Measurements from ENCODE around the gene UBLCP1. TPM values are rescaled to one million over a fixed set of nuclear protein-coding genes. Genes with fewer than 3 reads are reported as not detected.

Gene UBLCP1
- total and polyA plus RNA-seq, 2 of the 8 experiments (the other 6 are each of a cell fraction or from before 2014, with no cell fraction given): 13.0 to 40.9 TPM

GRCh38 chr5:159214486-159215271 lies 48.4 kb upstream of the UBLCP1 start:
- H3K9ac ChIP-seq (replicated peaks in 1 of 4; ENCODE audit: extremely low read depth in 1 of 4, low read depth in 3 of 4, low read length in 3 of 4): no peak overlapping the region
- H3K4ac ChIP-seq (replicated peaks; ENCODE audit: insufficient read length, low read depth, low read length): no peak overlapping the region
- no peak overlapping the region for H3K14ac ChIP-seq (ENCODE audit: insufficient read length)
- H3K23me2 ChIP-seq (ENCODE audit: low read depth, low read length): peaks cover 6% of the 10 kb centered on the region
- no peaks in the 10 kb centered on the region for H3K79me2 ChIP-seq (ENCODE audit: control insufficient read depth in 1 of 2, insufficient read depth in 2 of 2, low read length in 2 of 2)
- H3K9me3 ChIP-seq (ENCODE audit: insufficient read depth in 2 of 2, low read depth in 1 of 2, low read length in 1 of 2): no peaks in the 10 kb centered on the region
- no peak overlapping the region for H4K5ac ChIP-seq (ENCODE audit: insufficient read length, low read depth, low read length)
- H3K4me2 ChIP-seq (ENCODE audit: insufficient read depth in 1 of 2, low read depth in 2 of 2, low read length in 2 of 2): no peak overlapping the region
- no peak overlapping the region for H3K27ac ChIP-seq (ENCODE audit: low read depth, low read length)
- no peak overlapping the region for H3K18ac ChIP-seq (ENCODE audit: extremely low read depth, low read length)
- H2BK12ac ChIP-seq (ENCODE audit: low read depth, low read length): no peak overlapping the region
- no peak overlapping the region for H3K4me3 ChIP-seq (ENCODE audit: extremely low read depth in 1 of 4, insufficient read depth in 2 of 4, low read depth in 3 of 4, low read length in 4 of 4)
- 79% methylated on average over 2 of the region's 2 CpGs; no CpG with 5 or more reads in 1 of the 2 experiments for WGBS, 2 experiments (ENCODE audit: extremely low coverage in 1 of 2, insufficient coverage in 1 of 2, insufficient read length in 1 of 2, insufficient replicate concordance in 2 of 2, low coverage in 1 of 2, low lambda C conversion rate in 2 of 2, missing lambda C conversion rate in 1 of 2)
- no peaks in the 10 kb centered on the region for H3K79me1 ChIP-seq (ENCODE audit: low read depth, low read length)
- no peak overlapping the region for H2BK5ac ChIP-seq (ENCODE audit: low read depth, low read length)
- H3K4me1 ChIP-seq (replicated peaks in 1 of 4; ENCODE audit: control insufficient read depth in 3 of 4, insufficient read depth in 4 of 4, low read length in 3 of 4): peaks cover 1 to 9% (median 2%) of the 10 kb centered on the region in 4 experiments; a peak in 4 of 7 replicates
- H2BK20ac ChIP-seq (ENCODE audit: low read length): no peak overlapping the region
- FAIRE-seq (no peak), DNase-seq (ENCODE audit: low read depth in 1 of 2, low spot score in 2 of 2) (no peak)
- no peak overlapping the region for H3K23ac ChIP-seq (ENCODE audit: insufficient read length)
- POLR2A ChIA-PET (ENCODE audit: partially characterized antibody): no interaction called here
- no peak overlapping the region for H4K91ac ChIP-seq (replicated peaks; ENCODE audit: insufficient read length, low read length)
- peaks cover 0 to 5% (median 1%) of the 10 kb centered on the region in 4 experiments; a peak in 3 of 7 replicates for H3K27me3 ChIP-seq (replicated peaks in 1 of 4; ENCODE audit: control insufficient read depth in 3 of 4, extremely low read depth in 1 of 4, insufficient read depth in 3 of 4, low read length in 3 of 4)
- no peak overlapping the region for H2BK15ac ChIP-seq (ENCODE audit: low read length)
- no peak overlapping the region for H2AFZ ChIP-seq (ENCODE audit: low read length)
- no peaks in the 10 kb centered on the region for H3K36me3 ChIP-seq (ENCODE audit: control insufficient read depth in 2 of 4, insufficient read depth in 4 of 4, low read length in 3 of 4)
- no peak overlapping the region for H2BK120ac ChIP-seq (replicated peaks; ENCODE audit: low read depth, low read length)
- H4K20me1 ChIP-seq (replicated peaks in 1 of 2; ENCODE audit: control insufficient read depth in 1 of 2, insufficient read depth in 2 of 2, low read length in 2 of 2): no peaks in the 10 kb centered on the region
- H2AK5ac ChIP-seq (ENCODE audit: low read depth, low read length): no peak overlapping the region
- CTCF ChIA-PET (ENCODE audit: partially characterized antibody): interaction anchor here (0.5 to 1.8 kb wide), 7 partner anchors 47 to 226 kb away, joined by 3 to 10 read pairs (median 3); no protein-coding TSS in a partner anchor
- no peak overlapping the region for H4K8ac ChIP-seq (ENCODE audit: extremely low read depth, insufficient read depth, low read length)
- no peak overlapping the region for H3K56ac ChIP-seq (replicated peaks; ENCODE audit: insufficient read length, low read depth, low read length)
- TF ChIP-seq CHD1 (IDR thresholded peaks at IDR 0.05; ENCODE audit: low read depth, low read length): no peak
- no peak for TF ChIP-seq TAF7 (optimal IDR thresholded peaks at IDR 0.05; ENCODE audit: borderline replicate concordance, low read depth, low read length)
- TF ChIP-seq FOSL1 (IDR thresholded peaks at IDR 0.05; ENCODE audit: insufficient read depth, low read depth, low read length): no peak
- no peak for TF ChIP-seq SUZ12 (IDR thresholded peaks at IDR 0.05; ENCODE audit: low read length)
- no peak for TF ChIP-seq RFX5 (IDR thresholded peaks at IDR 0.05; ENCODE audit: borderline replicate concordance, low read depth, low read length)
- no peak for TF ChIP-seq CBX5 (IDR thresholded peaks at IDR 0.05; ENCODE audit: low read depth, low read length)

All from H1 (cell line).